Measurements from ENCODE around the gene NOS2.

NOS2 gene

DNA sequence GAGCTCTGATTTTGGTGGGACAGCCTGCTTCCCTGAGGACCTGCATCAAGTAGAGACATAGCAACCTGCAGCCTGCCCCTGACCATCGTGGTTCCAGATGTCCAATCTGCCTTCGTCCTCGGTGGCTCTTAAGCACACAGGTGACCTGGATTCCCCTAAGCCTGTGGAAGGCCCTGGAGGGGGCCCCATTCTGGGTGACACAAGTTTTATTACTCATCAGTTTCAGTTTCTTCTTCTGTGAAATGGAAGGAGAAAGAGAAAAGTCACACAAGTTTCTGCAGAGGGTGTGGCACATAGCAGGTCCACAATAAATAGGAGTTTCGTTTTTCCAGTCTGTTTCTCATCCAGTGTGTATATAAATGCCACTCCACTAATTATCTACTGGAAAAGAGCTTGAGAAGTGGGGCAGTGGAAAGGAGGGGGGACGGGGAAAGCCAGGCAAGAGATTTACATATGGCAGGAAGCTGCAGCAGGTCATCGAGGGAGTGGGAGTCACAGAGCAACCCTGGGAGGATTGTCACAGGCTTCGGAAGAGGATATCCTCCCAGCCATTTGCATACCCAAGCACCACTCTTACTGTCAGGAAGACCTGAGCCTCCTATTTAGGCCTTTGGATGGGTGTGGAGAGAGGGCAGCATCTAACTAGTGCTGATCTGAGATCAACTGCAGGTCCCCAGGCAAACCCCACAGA lies 10.0 kb upstream of the NOS2 start:
- no peaks in the 10 kb centered on the region for H3K27me3 ChIP-seq (ENCODE audit: control insufficient read depth, low read length)
- no peaks in the 10 kb centered on the region for H3K9me3 ChIP-seq (ENCODE audit: control insufficient read depth, insufficient read depth, low read length)
- no peak overlapping the region for H3K4me2 ChIP-seq (ENCODE audit: low read length)
- no peaks in the 10 kb centered on the region for H3K79me2 ChIP-seq (ENCODE audit: control insufficient read depth, low read length)
- H3K36me3 ChIP-seq (ENCODE audit: control insufficient read depth, low read length) = no peaks in the 10 kb centered on the region
- no peak overlapping the region for H3K27ac ChIP-seq (ENCODE audit: low read depth, low read length)
- no peak overlapping the region for H3K4me3 ChIP-seq (ENCODE audit: low read length)
- no peaks in the 10 kb centered on the region for H3F3A ChIP-seq (ENCODE audit: control insufficient read depth, insufficient read depth)
- no peak for TF ChIP-seq EZH2phosphoT487 (IDR thresholded peaks at IDR 0.05; ENCODE audit: borderline replicate concordance, low read length)
- TF ChIP-seq, protein P1, sequence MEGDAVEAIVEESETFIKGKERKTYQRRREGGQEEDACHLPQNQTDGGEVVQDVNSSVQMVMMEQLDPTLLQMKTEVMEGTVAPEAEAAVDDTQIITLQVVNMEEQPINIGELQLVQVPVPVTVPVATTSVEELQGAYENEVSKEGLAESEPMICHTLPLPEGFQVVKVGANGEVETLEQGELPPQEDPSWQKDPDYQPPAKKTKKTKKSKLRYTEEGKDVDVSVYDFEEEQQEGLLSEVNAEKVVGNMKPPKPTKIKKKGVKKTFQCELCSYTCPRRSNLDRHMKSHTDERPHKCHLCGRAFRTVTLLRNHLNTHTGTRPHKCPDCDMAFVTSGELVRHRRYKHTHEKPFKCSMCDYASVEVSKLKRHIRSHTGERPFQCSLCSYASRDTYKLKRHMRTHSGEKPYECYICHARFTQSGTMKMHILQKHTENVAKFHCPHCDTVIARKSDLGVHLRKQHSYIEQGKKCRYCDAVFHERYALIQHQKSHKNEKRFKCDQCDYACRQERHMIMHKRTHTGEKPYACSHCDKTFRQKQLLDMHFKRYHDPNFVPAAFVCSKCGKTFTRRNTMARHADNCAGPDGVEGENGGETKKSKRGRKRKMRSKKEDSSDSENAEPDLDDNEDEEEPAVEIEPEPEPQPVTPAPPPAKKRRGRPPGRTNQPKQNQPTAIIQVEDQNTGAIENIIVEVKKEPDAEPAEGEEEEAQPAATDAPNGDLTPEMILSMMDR (IDR thresholded peaks at IDR 0.05; ENCODE audit: low read depth, low read length, poor library complexity, severe bottlenecking) = no peak
- H3K9me2 ChIP-seq (replicated peaks; ENCODE audit: control insufficient read depth, low read length) = no peaks in the 10 kb centered on the region
- peaks cover 25% of the 10 kb centered on the region for H3K4me1 ChIP-seq (ENCODE audit: control insufficient read depth, low read length)
- no peaks in the 10 kb centered on the region for H4K20me1 ChIP-seq (ENCODE audit: control insufficient read depth, insufficient read depth, low read depth, low read length)

DNA sequence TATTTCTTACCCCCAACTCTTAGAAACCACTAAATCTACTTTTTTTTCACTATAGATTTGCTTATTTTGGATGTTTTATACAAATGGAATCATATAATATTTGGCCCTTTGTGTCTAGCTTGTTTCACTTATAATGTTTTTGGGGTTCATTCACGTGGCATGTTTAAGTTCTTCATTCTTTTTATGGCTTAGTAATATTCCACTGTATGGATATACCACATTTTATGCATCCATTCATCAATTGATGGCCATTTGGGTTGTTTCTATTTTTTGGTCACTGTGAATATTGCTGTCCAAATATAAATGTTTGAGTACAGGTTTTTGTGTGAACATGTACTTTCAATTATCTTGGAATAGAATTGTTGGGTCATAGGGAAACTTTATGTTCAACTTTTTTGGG lies 9.2 kb upstream of the NOS2 start:
- Histone ChIP-seq H3K4me1 (ENCODE audit: control insufficient read depth, low read length) (peaks cover 25% of the 10 kb centered on the region), H3K4me3 (ENCODE audit: low read length) (no peak overlapping the region), H3K27me3 (ENCODE audit: control insufficient read depth, low read length) (no peaks in the 10 kb centered on the region), H3F3A (ENCODE audit: control insufficient read depth, insufficient read depth) (no peaks in the 10 kb centered on the region), H3K36me3 (ENCODE audit: control insufficient read depth, low read length) (no peaks in the 10 kb centered on the region), H3K9me3 (ENCODE audit: control insufficient read depth, insufficient read depth, low read length) (no peaks in the 10 kb centered on the region), H3K4me2 (ENCODE audit: low read length) (no peak overlapping the region), H3K27ac (ENCODE audit: low read depth, low read length) (no peak overlapping the region), H3K79me2 (ENCODE audit: control insufficient read depth, low read length) (no peaks in the 10 kb centered on the region), H3K9me2 (replicated peaks; ENCODE audit: control insufficient read depth, low read length) (no peaks in the 10 kb centered on the region), H4K20me1 (ENCODE audit: control insufficient read depth, insufficient read depth, low read depth, low read length) (no peaks in the 10 kb centered on the region)
- TF ChIP-seq EZH2phosphoT487 (IDR thresholded peaks at IDR 0.05; ENCODE audit: borderline replicate concordance, low read length) = no peak
- TF ChIP-seq, protein P1 (IDR thresholded peaks at IDR 0.05; ENCODE audit: low read depth, low read length, poor library complexity, severe bottlenecking) = no peak

DNA sequence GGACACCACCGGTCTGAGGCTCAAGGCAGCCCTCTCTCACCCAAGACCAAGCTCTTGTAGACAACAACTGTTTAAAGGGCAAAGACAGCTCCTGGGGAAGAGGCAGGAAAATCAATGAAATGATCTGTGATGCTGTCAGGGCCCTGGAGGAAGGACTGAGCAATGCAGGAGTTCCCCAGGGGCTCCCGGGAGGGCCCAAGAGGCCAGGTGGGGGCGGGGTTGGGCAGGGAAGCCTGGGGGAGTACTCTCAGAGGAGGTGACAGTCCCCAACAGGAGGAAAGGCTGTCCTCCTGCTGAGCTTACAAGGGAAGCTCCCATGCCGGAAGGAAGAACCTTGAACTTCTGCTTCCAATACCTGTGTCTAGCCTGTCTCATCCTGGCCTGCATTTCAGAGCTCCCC lies 8.3 kb upstream of the NOS2 start:
- no peak overlapping the region; the same call in 1 of the 2 replicates for H3K4me2 ChIP-seq (ENCODE audit: low read length)
- H3K4me1 ChIP-seq (ENCODE audit: control insufficient read depth, low read length) = peaks cover 25% of the 10 kb centered on the region
- no peaks in the 10 kb centered on the region for H3K36me3 ChIP-seq (ENCODE audit: control insufficient read depth, low read length)
- no peak for TF ChIP-seq EZH2phosphoT487 (IDR thresholded peaks at IDR 0.05; ENCODE audit: borderline replicate concordance, low read length)
- TF ChIP-seq, protein P1 (IDR thresholded peaks at IDR 0.05; ENCODE audit: low read depth, low read length, poor library complexity, severe bottlenecking) = no peak
- no peaks in the 10 kb centered on the region for H3K79me2 ChIP-seq (ENCODE audit: control insufficient read depth, low read length)
- H3K9me2 ChIP-seq (replicated peaks; ENCODE audit: control insufficient read depth, low read length) = no peaks in the 10 kb centered on the region
- no peak overlapping the region for H3K4me3 ChIP-seq (ENCODE audit: low read length)
- H4K20me1 ChIP-seq (ENCODE audit: control insufficient read depth, insufficient read depth, low read depth, low read length) = no peaks in the 10 kb centered on the region
- H3K9me3 ChIP-seq (ENCODE audit: control insufficient read depth, insufficient read depth, low read length) = no peaks in the 10 kb centered on the region
- no peak overlapping the region for H3K27ac ChIP-seq (ENCODE audit: low read depth, low read length)
- no peaks in the 10 kb centered on the region for H3F3A ChIP-seq (ENCODE audit: control insufficient read depth, insufficient read depth)
- H3K27me3 ChIP-seq (ENCODE audit: control insufficient read depth, low read length) = no peaks in the 10 kb centered on the region
